ENCODE measurements around the gene RPL38. TPM values are rescaled to one million over a fixed set of nuclear protein-coding genes. Genes with fewer than 3 reads are reported as not detected.

Gene RPL38
- total and polyA plus RNA-seq, 2 of the 4 experiments (the other 2 are of a cell fraction), result 111 to 527 TPM

DNA sequence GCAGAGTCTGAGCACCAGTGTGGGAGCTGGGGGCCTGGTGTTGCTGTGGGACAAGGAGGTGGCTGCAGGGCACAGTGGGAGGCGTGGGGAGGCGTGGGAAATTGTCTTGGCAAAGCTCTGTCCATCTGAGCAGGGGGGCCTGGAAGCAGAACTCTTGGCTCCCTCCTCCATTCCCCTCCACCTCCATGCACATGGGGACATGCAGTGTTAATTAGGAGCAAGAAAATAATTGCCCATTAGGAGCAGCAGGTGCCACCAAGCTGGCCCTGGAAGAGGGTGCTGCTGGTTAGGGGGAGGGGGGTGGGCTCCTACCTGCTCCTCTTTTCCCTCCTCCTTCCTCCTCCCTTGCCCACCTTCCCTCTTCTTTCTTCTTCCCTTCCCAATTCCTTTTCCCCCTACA lies 14.4 kb downstream of the RPL38 start:
- Histone ChIP-seq H4K91ac (ENCODE audit: insufficient read depth, low read depth, low read length) (no peak overlapping the region), H4K8ac (ENCODE audit: low read depth in 2 of 2, low read length in 2 of 2) (no peak overlapping the region), H3K56ac (ENCODE audit: extremely low read depth, insufficient read depth, low read length) (no peak overlapping the region), H2BK20ac (ENCODE audit: low read depth, low read length) (no peak overlapping the region), H3K36me3 (ENCODE audit: control insufficient read depth, insufficient read depth, low read length) (no peaks in the 10 kb centered on the region), H3K9me1 (ENCODE audit: insufficient read depth, low read length) (no peaks in the 10 kb centered on the region), H3K27me3 (ENCODE audit: control insufficient read depth, insufficient read depth, low read length) (no peaks in the 10 kb centered on the region; the same call in 1 of the 2 replicates), H2BK15ac (ENCODE audit: low read depth, low read length) (no peak overlapping the region), H3K4me2 (ENCODE audit: low read depth, low read length) (no peak overlapping the region), H2BK120ac (ENCODE audit: low read depth, low read length) (no peak overlapping the region), H3K9ac (ENCODE audit: low read depth, low read length) (no peak overlapping the region), H3K18ac (ENCODE audit: low read depth, low read length) (no peak overlapping the region), H3K14ac (replicated peaks; ENCODE audit: low read depth, low read length) (no peak overlapping the region), H3K4me3 (ENCODE audit: insufficient read depth, low read depth, low read length) (no peak overlapping the region), H3K9me3 (ENCODE audit: control insufficient read depth, insufficient read depth, low read length) (no peaks in the 10 kb centered on the region), H3K4me1 (ENCODE audit: control insufficient read depth, insufficient read depth, low read length) (no peaks in the 10 kb centered on the region), H2AK9ac (replicated peaks; ENCODE audit: low read depth, low read length, poor library complexity) (no peak overlapping the region), H4K20me1 (ENCODE audit: insufficient read depth, low read length) (no peaks in the 10 kb centered on the region), H4K5ac (ENCODE audit: low read depth, low read length) (no peak overlapping the region), H2BK5ac (ENCODE audit: low read depth, low read length, poor library complexity, severe bottlenecking) (no peak overlapping the region), H3K4ac (ENCODE audit: low read depth, low read length) (no peak overlapping the region), H2AK5ac (ENCODE audit: low read depth, low read length) (no peak overlapping the region), H3K79me1 (ENCODE audit: low read depth in 1 of 2, low read length in 2 of 2) (no peaks in the 10 kb centered on the region), H3K27ac (ENCODE audit: insufficient read depth, low read length) (no peak overlapping the region), H2AFZ (replicated peaks; ENCODE audit: low read length, poor library complexity) (no peak overlapping the region), H3K23ac (ENCODE audit: low read depth, low read length) (no peak overlapping the region)
- BruUV-seq (replicated peaks), result no TSS peak
- POLR2A ChIA-PET (ENCODE audit: unreplicated experiment), result no interaction called here
- no peak for DNase-seq
- TF ChIP-seq RFX5 (IDR thresholded peaks at IDR 0.05; ENCODE audit: low read depth, low read length), result no peak
- TF ChIP-seq, protein P1, sequence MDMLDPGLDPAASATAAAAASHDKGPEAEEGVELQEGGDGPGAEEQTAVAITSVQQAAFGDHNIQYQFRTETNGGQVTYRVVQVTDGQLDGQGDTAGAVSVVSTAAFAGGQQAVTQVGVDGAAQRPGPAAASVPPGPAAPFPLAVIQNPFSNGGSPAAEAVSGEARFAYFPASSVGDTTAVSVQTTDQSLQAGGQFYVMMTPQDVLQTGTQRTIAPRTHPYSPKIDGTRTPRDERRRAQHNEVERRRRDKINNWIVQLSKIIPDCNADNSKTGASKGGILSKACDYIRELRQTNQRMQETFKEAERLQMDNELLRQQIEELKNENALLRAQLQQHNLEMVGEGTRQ (IDR thresholded peaks at IDR 0.05; ENCODE audit: low read depth, low read length), result no peak
- TF ChIP-seq FOS (IDR thresholded peaks at IDR 0.05; ENCODE audit: low read depth, low read length), result no peak
- TF ChIP-seq NFE2L2 (IDR thresholded peaks at IDR 0.05; ENCODE audit: low read depth, low read length), result no peak
- no peak for TF ChIP-seq CHD1 (IDR thresholded peaks at IDR 0.05; ENCODE audit: low read depth, low read length)
- TF ChIP-seq, protein P2, sequence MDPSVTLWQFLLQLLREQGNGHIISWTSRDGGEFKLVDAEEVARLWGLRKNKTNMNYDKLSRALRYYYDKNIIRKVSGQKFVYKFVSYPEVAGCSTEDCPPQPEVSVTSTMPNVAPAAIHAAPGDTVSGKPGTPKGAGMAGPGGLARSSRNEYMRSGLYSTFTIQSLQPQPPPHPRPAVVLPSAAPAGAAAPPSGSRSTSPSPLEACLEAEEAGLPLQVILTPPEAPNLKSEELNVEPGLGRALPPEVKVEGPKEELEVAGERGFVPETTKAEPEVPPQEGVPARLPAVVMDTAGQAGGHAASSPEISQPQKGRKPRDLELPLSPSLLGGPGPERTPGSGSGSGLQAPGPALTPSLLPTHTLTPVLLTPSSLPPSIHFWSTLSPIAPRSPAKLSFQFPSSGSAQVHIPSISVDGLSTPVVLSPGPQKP (IDR thresholded peaks at IDR 0.05; ENCODE audit: borderline replicate concordance, low read depth, low read length), result no peak
- no peak for TF ChIP-seq RAD21 (IDR thresholded peaks at IDR 0.05; ENCODE audit: low read length)
- dilution Hi-C loops (cut with HindIII; ENCODE audit: low sequenced_read_pairs, unreplicated experiment), result no loop called here
- no CpG with 5 or more reads among the region's 2 CpGs for WGBS, 2 experiments (ENCODE audit: extremely low coverage in 2 of 2, insufficient read length in 1 of 2)
- intact Hi-C loops (cut with micrococcal nuclease), result no loop called here
- in situ Hi-C loops (cut with MboI; ENCODE audit: low sequenced_read_pairs), result loop anchor here (25.0 kb wide), 1 partner anchor 644 kb away; the partner anchor contains the start of genes FDXR and GRIN2C
- no peak for ATAC-seq (ENCODE audit: low read depth)
- CTCF ChIA-PET, result no interaction called here
